SK-N-SH (cell line): ENCODE data around the gene COMMD10. TPM values are rescaled to one million over a fixed set of nuclear protein-coding genes. Genes with fewer than 3 reads are reported as not detected.

Source experiments
- CTCF ChIA-PET: fragments of 300-600, 350-600 bp; formaldehyde crosslinking; extraction: SDS; loops from one replicate; lab custom pipeline; 2021; lab: Yijun Ruan, JAX
- POLR2A ChIA-PET: fragments of 350-600 bp; sonication (Branson Sonifier 250); formaldehyde crosslinking; extraction: SDS; loops from one replicate; lab custom pipeline; 2020; ENCODE audit warnings: antibody characterized with exemption, inconsistent platforms; lab: Yijun Ruan, JAX
- DNase-seq: peaks from one replicate; pipeline ENCODE4 v3.0.0; 2012
- H2AFZ ChIP-seq: fragments of 200-600 bp; sonication (generic); 2 replicates; pipeline ENCODE4 v1.8.1; 2016; ENCODE audit warnings: antibody characterized with exemption, mild to moderate bottlenecking, low read depth
- H3F3A ChIP-seq: fragments of 200-600 bp; sonication (generic); replicated peaks from 2 replicates; pipeline ENCODE3; 2016; ENCODE audit warnings: antibody characterized with exemption, mild to moderate bottlenecking; ENCODE audit not compliant: insufficient read depth
- H3K27ac ChIP-seq, 2 experiments: fragments of 200-500 bp in 1 of 2; fragments of 200-600 bp in 1 of 2; sonication (Bioruptor generic) in 1 of 2; sonication (generic), shearing (Covaris generic) in 1 of 2; 2 replicates each; pipeline versions ENCODE4 v1.5.1 to v1.6.1; 2014 to 2016; ENCODE audit warnings: low read depth in 2 of 2, inconsistent platforms in 1 of 2, low read length in 1 of 2, mild to moderate bottlenecking in 1 of 2, mixed read lengths in 1 of 2
- H3K27me3 ChIP-seq: fragments of 200-600 bp; sonication (generic), shearing (Covaris generic); 2 replicates; pipeline ENCODE4 v1.6.1; 2016; ENCODE audit warnings: mixed run types; ENCODE audit not compliant: insufficient read depth
- H3K36me3 ChIP-seq, 2 experiments: fragments of 200-500 bp in 1 of 2; fragments of 200-600 bp in 1 of 2; sonication (Bioruptor generic) in 1 of 2; sonication (generic) in 1 of 2; replicated peaks in 1 of 2; 2 replicates each; pipeline versions ENCODE3 to v1.5.1; 2014 to 2016; ENCODE audit warnings: low read length in 1 of 2, mild to moderate bottlenecking in 1 of 2; ENCODE audit not compliant: insufficient read depth in 2 of 2, control insufficient read depth in 1 of 2
- H3K4me1 ChIP-seq, 2 experiments: fragments of 200-500 bp in 1 of 2; fragments of 200-600 bp in 1 of 2; sonication (Bioruptor generic) in 1 of 2; sonication (generic), shearing (Covaris generic) in 1 of 2; 2 replicates each; pipeline versions ENCODE4 v1.5.1 to v1.6.1; 2014 to 2016; ENCODE audit warnings: low read depth in 1 of 2, low read length in 1 of 2, mixed run types in 1 of 2; ENCODE audit not compliant: insufficient read depth in 2 of 2, control insufficient read depth in 1 of 2
- H3K4me2 ChIP-seq: fragments of 200-600 bp; sonication (generic), shearing (Covaris generic); 2 replicates; pipeline ENCODE4 v1.6.1; 2017; ENCODE audit warnings: mixed run types
- H3K4me3 ChIP-seq, 2 experiments: fragments of 200-500 bp in 1 of 2; fragments of 200-600 bp in 1 of 2; sonication (Bioruptor generic) in 1 of 2; sonication (generic), shearing (Covaris generic) in 1 of 2; 2 replicates each; pipeline versions ENCODE4 v1.5.1 to v1.8.1; 2014 to 2016; ENCODE audit warnings: low read depth in 2 of 2, inconsistent platforms in 1 of 2, low read length in 1 of 2, mild to moderate bottlenecking in 1 of 2, mixed read lengths in 1 of 2, moderate library complexity in 1 of 2
- H3K79me2 ChIP-seq: fragments of 200-600 bp; sonication (generic); 2 replicates; pipeline ENCODE4 v1.8.1; 2017; ENCODE audit warnings: mild to moderate bottlenecking; ENCODE audit not compliant: insufficient read depth
- H3K9ac ChIP-seq: fragments of 200-600 bp; sonication (generic); 2 replicates; pipeline ENCODE4 v1.6.1; 2017; ENCODE audit warnings: mixed run types
- H3K9me2 ChIP-seq: fragments of 200-600 bp; sonication (generic); 2 replicates; pipeline ENCODE4 v1.6.1; 2017; ENCODE audit warnings: mixed run types
- H3K9me3 ChIP-seq: fragments of 200-600 bp; sonication (generic); 2 replicates; pipeline ENCODE4 v1.6.1; 2017; ENCODE audit warnings: mixed run types, mild to moderate bottlenecking, moderate library complexity
- H4K20me1 ChIP-seq: fragments of 200-600 bp; sonication (generic); 2 replicates; pipeline ENCODE4 v1.6.1; 2017; ENCODE audit warnings: mild to moderate bottlenecking, mixed run types; ENCODE audit not compliant: insufficient read depth
- CHD2 ChIP-seq: fragments of 150-350 bp; IDR thresholded peaks from 2 replicates; pipeline ENCODE4 v1.6.1; 2018; ENCODE audit warnings: low read length; ENCODE audit not compliant: partially characterized antibody
- EP300 ChIP-seq, 2 experiments: IDR thresholded peaks; 2 replicates each; pipeline versions ENCODE4 v1.4.0 to v1.6.1; 2012; ENCODE audit warnings: borderline replicate concordance in 1 of 2, low read depth in 1 of 2, low read length in 1 of 2
- EZH2phosphoT487 ChIP-seq: fragments of 200-600 bp; sonication (generic); IDR thresholded peaks from 2 replicates; pipeline ENCODE4 v1.6.1; 2017; ENCODE audit warnings: low read depth, mixed run types, mild to moderate bottlenecking, antibody characterized with exemption, moderate library complexity, borderline replicate concordance
- FOXJ3 ChIP-seq: sonication (generic); formaldehyde crosslinking; IDR thresholded peaks from 2 replicates; pipeline ENCODE4 v1.5.1; 2020; ENCODE audit warnings: mild to moderate bottlenecking, missing genetic modification reagents
- FOXM1 ChIP-seq: IDR thresholded peaks from 2 replicates; pipeline ENCODE4 v1.4.0; 2012; ENCODE audit warnings: low read depth, mild to moderate bottlenecking
- GABPA ChIP-seq: IDR thresholded peaks from 2 replicates; pipeline ENCODE4 v1.4.0; 2012; ENCODE audit warnings: low read depth, mild to moderate bottlenecking
- GATA2 ChIP-seq: sonication (generic); formaldehyde crosslinking; IDR thresholded peaks from 2 replicates; pipeline ENCODE4 v1.5.0; 2020; ENCODE audit warnings: mild to moderate bottlenecking, missing genetic modification reagents
- MAX ChIP-seq: IDR thresholded peaks from 2 replicates; pipeline ENCODE4 v1.4.0; 2012; ENCODE audit warnings: low read depth
- MEF2A ChIP-seq: IDR thresholded peaks from 2 replicates; pipeline ENCODE4 v1.4.0; 2012; ENCODE audit warnings: low read depth, borderline replicate concordance
- MXI1 ChIP-seq: IDR thresholded peaks from 2 replicates; pipeline ENCODE4 v1.6.1; 2012; ENCODE audit warnings: mild to moderate bottlenecking, low read depth, low read length, improper control_type of control experiment
- NFIC ChIP-seq: IDR thresholded peaks from 2 replicates; pipeline ENCODE4 v1.4.0; 2012; ENCODE audit warnings: borderline replicate concordance
- RAD21 ChIP-seq: IDR thresholded peaks from 2 replicates; pipeline ENCODE4 v1.6.1; 2012; ENCODE audit warnings: mild to moderate bottlenecking, low read length
- RFX5 ChIP-seq: IDR thresholded peaks from 2 replicates; pipeline ENCODE4 v1.6.1; 2012; ENCODE audit warnings: mild to moderate bottlenecking, improper control_type of control experiment, low read length
- TEAD4 ChIP-seq: IDR thresholded peaks from 2 replicates; pipeline ENCODE4 v1.4.0; 2012; ENCODE audit warnings: mild to moderate bottlenecking, borderline replicate concordance; ENCODE audit not compliant: insufficient read depth
- YY1 ChIP-seq: IDR thresholded peaks from 2 replicates; pipeline ENCODE4 v1.4.0; 2012; ENCODE audit warnings: low read depth, mild to moderate bottlenecking
- ZBTB33 ChIP-seq: IDR thresholded peaks from 2 replicates; pipeline ENCODE4 v1.4.0; 2012; ENCODE audit warnings: low read depth, borderline replicate concordance
- WGBS: methylation state at CpG from one replicate; pipeline ENCODE4 v1.1.6; 2017; ENCODE audit warnings: low lambda C conversion rate; 5-methylcytosine and 5-hydroxymethylcytosine counted together
- polyA plus RNA-seq, 3 experiments: library from polyadenylated mRNA; depleted of rRNA; stranded (reverse); fragments of >200 nt; gene quantifications; 2 replicates each; pipeline ENCODE4 v1.2.3, GENCODE V29; 2012
- TF ChIP-seq, protein P1 (sequence below): fragments of 150-350 bp; IDR thresholded peaks from 2 replicates; pipeline ENCODE4 v1.6.1; 2017; ENCODE audit warnings: antibody characterized with exemption, low read length, low read depth, borderline replicate concordance
- TF ChIP-seq, protein P2 (sequence below): fragments of 150-350 bp; IDR thresholded peaks from 2 replicates; pipeline ENCODE4 v1.6.1; 2016; ENCODE audit warnings: mild to moderate bottlenecking, low read depth, low read length
- TF ChIP-seq, protein P3 (sequence below): fragments of 200-600 bp; sonication (generic); IDR thresholded peaks from 2 replicates; pipeline ENCODE4 v1.6.1; 2017; ENCODE audit warnings: antibody characterized with exemption, mild to moderate bottlenecking, moderate library complexity

The COMMD10 gene
- polyA plus RNA-seq, 1 of the 3 experiments (the other 2 are of a cell fraction): 9.4 TPM

DNA sequence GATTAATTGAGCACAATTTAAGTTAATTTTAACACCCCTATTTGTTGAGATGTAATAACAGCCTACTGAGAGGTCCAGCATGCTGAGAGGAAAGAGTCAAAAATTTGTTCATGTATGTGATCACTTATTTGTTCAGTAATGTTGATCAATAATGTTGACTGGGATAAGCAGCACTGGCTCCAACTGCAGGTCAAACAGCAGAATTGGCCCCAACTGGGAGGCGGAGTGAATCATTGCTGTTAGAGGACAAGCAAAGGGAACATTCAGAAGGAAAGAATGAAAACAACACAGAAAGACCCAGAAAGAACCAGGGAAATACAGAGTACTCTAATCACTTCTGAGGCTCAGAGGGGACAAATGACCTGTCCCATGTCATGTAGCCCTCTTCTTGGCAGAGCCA is 221.1 kb downstream of the COMMD10 start:
- POLR2A ChIA-PET: no interaction called here
- H3K4me3 ChIP-seq: no peak overlapping the region
- no peak overlapping the region for H3K4me2 ChIP-seq
- H4K20me1 ChIP-seq: no peaks in the 10 kb centered on the region
- no peak overlapping the region for H2AFZ ChIP-seq
- no peaks in the 10 kb centered on the region for H3K4me1 ChIP-seq
- H3K27me3 ChIP-seq: no peaks in the 10 kb centered on the region
- H3K9ac ChIP-seq: no peak overlapping the region
- no peaks in the 10 kb centered on the region for H3F3A ChIP-seq
- H3K9me2 ChIP-seq: no peaks in the 10 kb centered on the region
- no peaks in the 10 kb centered on the region for H3K79me2 ChIP-seq
- no peak for DNase-seq
- no peak overlapping the region for H3K27ac ChIP-seq
- H3K9me3 ChIP-seq: 0 out of 2 replicates have a peak, but pooled peaks cover 10% of the 10 kb centered on the region
- H3K36me3 ChIP-seq: peaks cover 21 to 33% of the 10 kb centered on the region in 2 experiments
- TF ChIP-seq, protein P1, sequence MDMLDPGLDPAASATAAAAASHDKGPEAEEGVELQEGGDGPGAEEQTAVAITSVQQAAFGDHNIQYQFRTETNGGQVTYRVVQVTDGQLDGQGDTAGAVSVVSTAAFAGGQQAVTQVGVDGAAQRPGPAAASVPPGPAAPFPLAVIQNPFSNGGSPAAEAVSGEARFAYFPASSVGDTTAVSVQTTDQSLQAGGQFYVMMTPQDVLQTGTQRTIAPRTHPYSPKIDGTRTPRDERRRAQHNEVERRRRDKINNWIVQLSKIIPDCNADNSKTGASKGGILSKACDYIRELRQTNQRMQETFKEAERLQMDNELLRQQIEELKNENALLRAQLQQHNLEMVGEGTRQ: no peak
- TF ChIP-seq RAD21 (no peak), CHD2 (no peak), TEAD4 (no peak), MAX (no peak), YY1 (no peak), MXI1 (no peak)
- 94% methylated on average over 1 of the region's 1 CpG for WGBS
- CTCF ChIA-PET: no interaction called here

- no peaks in the 10 kb centered on the region for H3F3A ChIP-seq
- no peak overlapping the region for H3K4me3 ChIP-seq
- H2AFZ ChIP-seq: no peak overlapping the region
- H3K9me3 ChIP-seq: 0 out of 2 replicates have a peak, but pooled peaks cover 10% of the 10 kb centered on the region
- POLR2A ChIA-PET: no interaction called here
- no peak overlapping the region for H3K4me2 ChIP-seq
- H3K79me2 ChIP-seq: no peaks in the 10 kb centered on the region
- H3K27ac ChIP-seq: no peak overlapping the region
- H3K9me2 ChIP-seq: no peaks in the 10 kb centered on the region
- CTCF ChIA-PET: no interaction called here
- no peaks in the 10 kb centered on the region for H3K4me1 ChIP-seq
- H3K27me3 ChIP-seq: no peaks in the 10 kb centered on the region
- no peaks in the 10 kb centered on the region for H4K20me1 ChIP-seq
- DNase-seq: no peak
- TF ChIP-seq EZH2phosphoT487 (no peak), EP300 (IDR thresholded peaks at IDR 0.05; ENCODE audit: borderline replicate concordance in 1 of 2, low read depth in 1 of 2, low read length in 1 of 2) (no peak), ZBTB33 (no peak), NFIC (no peak), GATA2 (CRISPR knock-in tag) (no peak), YY1 (no peak), FOXM1 (no peak), GABPA (no peak), FOXJ3 (no peak), RFX5 (no peak), MXI1 (no peak), MEF2A (no peak)
- TF ChIP-seq, protein P2, sequence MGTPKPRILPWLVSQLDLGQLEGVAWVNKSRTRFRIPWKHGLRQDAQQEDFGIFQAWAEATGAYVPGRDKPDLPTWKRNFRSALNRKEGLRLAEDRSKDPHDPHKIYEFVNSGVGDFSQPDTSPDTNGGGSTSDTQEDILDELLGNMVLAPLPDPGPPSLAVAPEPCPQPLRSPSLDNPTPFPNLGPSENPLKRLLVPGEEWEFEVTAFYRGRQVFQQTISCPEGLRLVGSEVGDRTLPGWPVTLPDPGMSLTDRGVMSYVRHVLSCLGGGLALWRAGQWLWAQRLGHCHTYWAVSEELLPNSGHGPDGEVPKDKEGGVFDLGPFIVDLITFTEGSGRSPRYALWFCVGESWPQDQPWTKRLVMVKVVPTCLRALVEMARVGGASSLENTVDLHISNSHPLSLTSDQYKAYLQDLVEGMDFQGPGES: no peak
- TF ChIP-seq, protein P3, sequence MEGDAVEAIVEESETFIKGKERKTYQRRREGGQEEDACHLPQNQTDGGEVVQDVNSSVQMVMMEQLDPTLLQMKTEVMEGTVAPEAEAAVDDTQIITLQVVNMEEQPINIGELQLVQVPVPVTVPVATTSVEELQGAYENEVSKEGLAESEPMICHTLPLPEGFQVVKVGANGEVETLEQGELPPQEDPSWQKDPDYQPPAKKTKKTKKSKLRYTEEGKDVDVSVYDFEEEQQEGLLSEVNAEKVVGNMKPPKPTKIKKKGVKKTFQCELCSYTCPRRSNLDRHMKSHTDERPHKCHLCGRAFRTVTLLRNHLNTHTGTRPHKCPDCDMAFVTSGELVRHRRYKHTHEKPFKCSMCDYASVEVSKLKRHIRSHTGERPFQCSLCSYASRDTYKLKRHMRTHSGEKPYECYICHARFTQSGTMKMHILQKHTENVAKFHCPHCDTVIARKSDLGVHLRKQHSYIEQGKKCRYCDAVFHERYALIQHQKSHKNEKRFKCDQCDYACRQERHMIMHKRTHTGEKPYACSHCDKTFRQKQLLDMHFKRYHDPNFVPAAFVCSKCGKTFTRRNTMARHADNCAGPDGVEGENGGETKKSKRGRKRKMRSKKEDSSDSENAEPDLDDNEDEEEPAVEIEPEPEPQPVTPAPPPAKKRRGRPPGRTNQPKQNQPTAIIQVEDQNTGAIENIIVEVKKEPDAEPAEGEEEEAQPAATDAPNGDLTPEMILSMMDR: no peak
- WGBS: 92% methylated on average over 2 of the region's 2 CpGs
- no peak overlapping the region for H3K9ac ChIP-seq
- peaks cover 21 to 33% of the 10 kb centered on the region in 2 experiments for H3K36me3 ChIP-seq
Measured at GRCh38 chr5:116306846-116307245, 222.0 kb downstream of the COMMD10 start.
